CD8-positive, alpha-beta memory T cell (primary cell): ENCODE measurements around the gene PARD3. TPM values are rescaled to one million over a fixed set of nuclear protein-coding genes. Genes with fewer than 3 reads are reported as not detected.

Experiments
- CTCF ChIA-PET: fragments of 350-600 bp; sonication (Branson Sonifier 250); formaldehyde crosslinking; loops from one replicate; lab custom pipeline; 2021; ENCODE audit warnings: antibody characterized with exemption; lab: Charles Lee
- POLR2A ChIA-PET: fragments of 350-600 bp; sonication (Branson Sonifier 250); formaldehyde crosslinking; loops from one replicate; lab custom pipeline; 2021; ENCODE audit warnings: antibody characterized with exemption; lab: Charles Lee
- DNase-seq, 5 donors: peaks; one replicate each; pipeline versions ENCODE4 v3.0.0 to v3.0.0-alpha.2; 2020 to 2022; ENCODE audit warnings: mixed read lengths in 1 of 5
- H3K27ac ChIP-seq: one replicate; pipeline ENCODE4 v1.7.0; 2013; ENCODE audit warnings: low read depth, mild to moderate bottlenecking, low read length, moderate library complexity
- H3K27me3 ChIP-seq: 2 replicates; pipeline ENCODE4 v1.7.0; 2013; ENCODE audit warnings: low read length, mild to moderate bottlenecking; ENCODE audit not compliant: insufficient read depth, poor library complexity, severe bottlenecking
- H3K36me3 ChIP-seq: 2 replicates; pipeline ENCODE4 v1.7.0; 2013; ENCODE audit warnings: mild to moderate bottlenecking, low read length, moderate library complexity; ENCODE audit not compliant: insufficient read depth
- H3K4me1 ChIP-seq: 2 replicates; pipeline ENCODE4 v1.7.0; 2013; ENCODE audit warnings: mild to moderate bottlenecking, low read length, moderate library complexity; ENCODE audit not compliant: insufficient read depth
- H3K4me3 ChIP-seq: 2 replicates; pipeline ENCODE4 v1.7.0; 2013; ENCODE audit warnings: mild to moderate bottlenecking, low read length
- H3K9me3 ChIP-seq: 2 replicates; pipeline ENCODE4 v1.7.0; 2013; ENCODE audit warnings: mild to moderate bottlenecking, low read length
- H3K27ac Mint-ChIP-seq, 8 donors: one replicate each; pipeline ENCODE4 v1.8.0; 2020 to 2021; ENCODE audit warnings: mixed read lengths in 8 of 8, mild to moderate bottlenecking in 6 of 8, inconsistent platforms in 3 of 8, moderate library complexity in 3 of 8
- H3K27me3 Mint-ChIP-seq, 2 donors: one replicate each; pipeline ENCODE4 v1.8.0; 2020 to 2021; ENCODE audit warnings: mixed read lengths in 2 of 2, mild to moderate bottlenecking in 1 of 2, moderate library complexity in 1 of 2
- H3K36me3 Mint-ChIP-seq, 3 donors: one replicate each; pipeline ENCODE4 v1.8.0; 2020 to 2021; ENCODE audit warnings: mixed read lengths in 3 of 3, inconsistent platforms in 1 of 3, mild to moderate bottlenecking in 1 of 3
- H3K4me1 Mint-ChIP-seq, 3 donors: one replicate each; pipeline ENCODE4 v1.8.0; 2020 to 2021; ENCODE audit warnings: mixed read lengths in 3 of 3, inconsistent platforms in 1 of 3, mild to moderate bottlenecking in 1 of 3
- H3K4me3 Mint-ChIP-seq, 7 donors: one replicate each; pipeline ENCODE4 v1.8.0; 2020 to 2021; ENCODE audit warnings: mixed read lengths in 7 of 7, mild to moderate bottlenecking in 6 of 7, moderate library complexity in 4 of 7, inconsistent platforms in 2 of 7
- H3K9me3 Mint-ChIP-seq, 5 donors: one replicate each; pipeline ENCODE4 v1.8.0; 2020 to 2022; ENCODE audit warnings: mixed read lengths in 5 of 5, mild to moderate bottlenecking in 3 of 5, moderate library complexity in 2 of 5, inconsistent platforms in 1 of 5
- polyA plus RNA-seq: library from polyadenylated mRNA; unstranded; fragments of 300-500 nt; fragmentation: Illumina TruSeq; gene quantifications from one replicate; pipeline ENCODE4 v1.2.3, GENCODE V29; 2021
- total RNA-seq, 2 experiments: library from RNA; stranded (reverse); gene quantifications; one replicate each; pipeline ENCODE4 v1.2.3, GENCODE V29; 2021

Gene PARD3
- total and polyA plus RNA-seq, 3 experiments from 2014 or later, result 0.27 to 0.46 TPM; not detected in 1

GRCh38 chr10:34641147-34641912 lies 173.8 kb downstream of the PARD3 start:
- H3K4me1 Mint-ChIP-seq, result peaks cover 6 to 21% (median 10%) of the 10 kb centered on the region in 3 donors
- POLR2A ChIA-PET, result no interaction called here

GRCh38 chr10:34638406-34639054 lies 176.6 kb downstream of the PARD3 start:
- H3K4me1 ChIP-seq, result peaks cover 7% of the 10 kb centered on the region
- Mint-ChIP-seq H3K27ac (peak overlapping the region in 1 of 8 donors; percentile 3), H3K9me3 (no peaks in the 10 kb centered on the region), H3K36me3 (no peaks in the 10 kb centered on the region), H3K4me1 (peaks cover 6 to 22% (median 10%) of the 10 kb centered on the region in 3 donors), H3K4me3 (no peak overlapping the region), H3K27me3 (peaks cover 0 to 2% of the 10 kb centered on the region in 2 donors)
- H3K4me3 ChIP-seq, result no peak overlapping the region
- H3K36me3 ChIP-seq, result no peaks in the 10 kb centered on the region
- POLR2A ChIA-PET, result no interaction called here
- no peaks in the 10 kb centered on the region for H3K9me3 ChIP-seq
- H3K27ac ChIP-seq, result no peak overlapping the region
- CTCF ChIA-PET, result interaction anchor here (1.0 to 2.1 kb wide), 10 partner anchors 8 to 1449 kb away, joined by 3 to 9 read pairs (median 4); no protein-coding TSS in a partner anchor
- H3K27me3 ChIP-seq, result no peaks in the 10 kb centered on the region
- peak; percentile 34 to 58 (median 43) for DNase-seq

More at GRCh38 chr10:34641147-34641912, 173.8 kb downstream of the PARD3 start:
- Histone ChIP-seq H3K4me1 (peaks cover 7% of the 10 kb centered on the region), H3K36me3 (no peaks in the 10 kb centered on the region), H3K27me3 (no peaks in the 10 kb centered on the region), H3K27ac (no peak overlapping the region), H3K9me3 (no peaks in the 10 kb centered on the region), H3K4me3 (no peak overlapping the region)
- Mint-ChIP-seq H3K4me3 (no peak overlapping the region), H3K9me3 (no peaks in the 10 kb centered on the region), H3K27ac (no peak overlapping the region), H3K27me3 (peaks cover 0 to 2% of the 10 kb centered on the region in 2 donors), H3K36me3 (no peaks in the 10 kb centered on the region)
- DNase-seq, result no peak
- CTCF ChIA-PET, result interaction anchor here (1.1 kb wide), 1 partner anchor 11 kb away, joined by 3 read pairs; no protein-coding TSS in a partner anchor

- no peaks in the 10 kb centered on the region for H3K27me3 ChIP-seq
- no peaks in the 10 kb centered on the region for H3K36me3 ChIP-seq
- Mint-ChIP-seq H3K27ac (peak overlapping the region in 1 of 8 donors; percentile 4), H3K27me3 (peaks cover 0 to 2% of the 10 kb centered on the region in 2 donors), H3K4me3 (peak overlapping the region in 1 of 7 donors; percentile 7), H3K36me3 (no peaks in the 10 kb centered on the region), H3K4me1 (peaks cover 6 to 22% (median 10%) of the 10 kb centered on the region in 3 donors), H3K9me3 (no peaks in the 10 kb centered on the region)
- H3K4me1 ChIP-seq, result peaks cover 7% of the 10 kb centered on the region
- no peak overlapping the region for H3K4me3 ChIP-seq
- POLR2A ChIA-PET, result no interaction called here
- H3K9me3 ChIP-seq, result no peaks in the 10 kb centered on the region
- H3K27ac ChIP-seq, result no peak overlapping the region
- peak; percentile 19 to 52 (median 38) for DNase-seq
- CTCF ChIA-PET, result interaction anchor here (1.0 to 2.1 kb wide), 6 partner anchors 9 to 1448 kb away, joined by 3 to 9 read pairs (median 4); no protein-coding TSS in a partner anchor
Measured at GRCh38 chr10:34637418-34637911, 177.6 kb downstream of the PARD3 start.

GRCh38 chr10:34635111-34635510 lies 180.0 kb downstream of the PARD3 start:
- peaks cover 3 to 4% of the 10 kb centered on the region in 2 donors for H3K27me3 Mint-ChIP-seq
- Histone ChIP-seq H3K27ac (no peak overlapping the region), H3K4me3 (no peak overlapping the region), H3K4me1 (peaks cover 7% of the 10 kb centered on the region), H3K27me3 (no peaks in the 10 kb centered on the region), H3K9me3 (no peaks in the 10 kb centered on the region), H3K36me3 (no peaks in the 10 kb centered on the region)
- no peaks in the 10 kb centered on the region for H3K36me3 Mint-ChIP-seq
- H3K4me3 Mint-ChIP-seq, result no peak overlapping the region
- no peak for DNase-seq
- H3K27ac Mint-ChIP-seq, result no peak overlapping the region
- CTCF ChIA-PET, result interaction anchor here (1.6 kb wide), 1 partner anchor 10 kb away, joined by 4 read pairs; no protein-coding TSS in a partner anchor
- POLR2A ChIA-PET, result no interaction called here
- peaks cover 6 to 22% (median 10%) of the 10 kb centered on the region in 3 donors for H3K4me1 Mint-ChIP-seq
- H3K9me3 Mint-ChIP-seq, result no peaks in the 10 kb centered on the region

- Mint-ChIP-seq H3K4me1 (peaks cover 5 to 18% (median 10%) of the 10 kb centered on the region in 3 donors), H3K9me3 (no peaks in the 10 kb centered on the region), H3K36me3 (no peaks in the 10 kb centered on the region), H3K27ac (no peak overlapping the region), H3K4me3 (no peak overlapping the region), H3K27me3 (peaks cover 2 to 3% of the 10 kb centered on the region in 2 donors)
- Histone ChIP-seq H3K4me1 (peaks cover 7% of the 10 kb centered on the region), H3K27me3 (no peaks in the 10 kb centered on the region), H3K4me3 (no peak overlapping the region), H3K9me3 (no peaks in the 10 kb centered on the region), H3K27ac (no peak overlapping the region), H3K36me3 (no peaks in the 10 kb centered on the region)
- DNase-seq, result no peak
- ChIA-PET POLR2A (no interaction called here), CTCF (no interaction called here)
Measured at GRCh38 chr10:34633374-34633773, 181.7 kb downstream of the PARD3 start.

- no peaks in the 10 kb centered on the region for H3K9me3 ChIP-seq
- no peak overlapping the region for H3K4me3 ChIP-seq
- no peak overlapping the region for H3K4me3 Mint-ChIP-seq
- peaks cover 4 to 6% of the 10 kb centered on the region in 2 donors for H3K27me3 Mint-ChIP-seq
- no peak overlapping the region for H3K27ac Mint-ChIP-seq
- ChIA-PET POLR2A (no interaction called here), CTCF (no interaction called here)
- DNase-seq, result no peak
- H3K9me3 Mint-ChIP-seq, result no peaks in the 10 kb centered on the region
- no peaks in the 10 kb centered on the region for H3K27me3 ChIP-seq
- H3K4me1 ChIP-seq, result no peaks in the 10 kb centered on the region
- no peaks in the 10 kb centered on the region for H3K4me1 Mint-ChIP-seq
- no peaks in the 10 kb centered on the region for H3K36me3 ChIP-seq
- no peaks in the 10 kb centered on the region for H3K36me3 Mint-ChIP-seq
- no peak overlapping the region for H3K27ac ChIP-seq
Measured at GRCh38 chr10:34629084-34629483, 186.0 kb downstream of the PARD3 start.

- no peak overlapping the region for H3K27ac ChIP-seq
- H3K27me3 ChIP-seq, result no peaks in the 10 kb centered on the region
- ChIA-PET CTCF (interaction anchor here (1.6 kb wide), 2 partner anchors 9 to 10 kb away, joined by 4 to 5 read pairs; no protein-coding TSS in a partner anchor), POLR2A (no interaction called here)
- Mint-ChIP-seq H3K27me3 (peaks cover 4 to 6% of the 10 kb centered on the region in 2 donors), H3K9me3 (no peaks in the 10 kb centered on the region), H3K36me3 (no peaks in the 10 kb centered on the region), H3K27ac (peak overlapping the region in 1 of 8 donors; percentile 78), H3K4me1 (no peaks in the 10 kb centered on the region), H3K4me3 (peak overlapping the region in 1 of 7 donors; percentile 4)
- no peaks in the 10 kb centered on the region for H3K36me3 ChIP-seq
- DNase-seq, result no peak
- H3K4me3 ChIP-seq, result no peak overlapping the region
- H3K4me1 ChIP-seq, result no peaks in the 10 kb centered on the region
- no peaks in the 10 kb centered on the region for H3K9me3 ChIP-seq
Measured at GRCh38 chr10:34628174-34628796, 186.8 kb downstream of the PARD3 start.
